D721Med (cell line): ENCODE data around the gene SYNCRIP.
"Not testable (repeated sequence)": the region's sequence is repeated elsewhere in the genome, so short reads cannot be mapped to it uniquely, and the experiment has no call there.

Source experiments
- DNase-seq: peaks from one replicate; pipeline ENCODE4 v3.0.0; 2011; ENCODE audit warnings: low spot score; ENCODE audit not compliant: insufficient read length
- FAIRE-seq: peaks from 2 replicates; lab custom pipeline; 2011; peaks lifted over from hg19 to GRCh38; lab: Jason Lieb, UNC
- CTCF ChIP-seq: IDR thresholded peaks from 2 replicates; pipeline ENCODE4 v1.5.1; 2012; ENCODE audit warnings: mild to moderate bottlenecking, control low read depth; ENCODE audit not compliant: insufficient read depth; ENCODE audit errors: missing control alignments

SYNCRIP gene

DNA sequence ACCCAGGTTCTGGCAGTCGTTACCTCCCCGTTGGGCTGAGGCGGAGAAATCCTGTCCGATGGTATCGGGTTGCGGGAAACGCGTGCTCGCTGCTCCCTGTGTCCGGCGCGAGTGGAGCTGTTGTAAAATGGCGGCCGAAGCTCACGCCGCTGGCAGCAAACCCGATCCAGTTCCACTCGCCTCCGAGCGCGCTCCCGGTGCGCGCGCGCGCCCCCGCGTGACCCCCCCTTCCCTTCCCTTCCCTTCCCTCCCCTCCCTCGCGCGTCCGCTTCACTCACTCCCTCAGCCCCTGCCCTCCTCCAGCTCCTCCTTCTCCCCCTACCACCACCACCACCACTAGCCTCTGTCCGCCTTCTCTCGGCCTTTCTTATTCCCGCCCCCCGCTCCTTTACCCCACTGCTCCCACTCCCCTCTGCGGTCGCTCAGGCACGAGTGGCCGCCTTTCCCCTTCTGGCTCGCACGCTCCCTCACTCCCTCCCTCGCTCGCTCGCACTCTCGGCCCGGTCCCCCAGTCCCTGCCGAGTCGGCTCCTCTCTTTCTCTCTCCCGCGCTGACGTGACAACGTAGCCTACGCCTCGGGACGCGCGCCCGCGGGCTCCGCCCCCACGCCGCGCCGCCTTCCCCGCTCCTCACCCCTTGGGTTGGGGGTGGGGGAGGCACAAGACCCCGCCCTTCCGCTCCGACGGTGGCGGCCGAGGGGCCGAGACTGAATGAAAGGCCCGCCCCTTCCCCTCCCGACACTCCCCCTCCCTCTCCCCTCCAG, at the start of gene SYNCRIP:
Gene SYNCRIP (minus strand): TSS at position 113 of the 763 bp plus-strand sequence. CDS start 1,447 bp downstream, outside the sequence.
- no peak for DNase-seq
- TF ChIP-seq CTCF = no peak
- FAIRE-seq = no peak

DNA sequence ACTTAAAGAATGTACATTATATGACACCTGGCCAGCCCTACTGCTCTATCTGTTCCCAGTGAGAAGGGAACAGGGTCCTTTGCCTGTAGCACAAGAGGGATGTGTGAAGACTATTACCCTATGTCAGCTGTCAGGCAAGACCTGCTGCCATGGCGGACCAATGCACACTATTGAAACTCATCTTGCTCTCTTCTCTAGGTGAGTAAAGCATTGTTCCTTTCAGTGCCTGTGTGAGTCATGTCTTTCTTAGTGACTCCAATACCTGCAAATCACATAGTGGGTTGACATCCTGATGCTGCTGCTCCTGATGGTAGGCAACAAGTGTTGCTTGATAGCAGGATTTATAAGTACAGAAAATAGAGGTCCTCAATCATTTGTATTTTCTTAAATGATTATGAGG, 48.8 kb upstream of the SYNCRIP start:
- no peak for FAIRE-seq
- DNase-seq = no peak
- TF ChIP-seq CTCF = no peak

- no peak for FAIRE-seq
- TF ChIP-seq CTCF = no peak
- DNase-seq = no peak
Measured at GRCh38 chr6:85690071-85690470, 47.4 kb upstream of the SYNCRIP start.

GRCh38 chr6:85685713-85686112, 43.0 kb upstream of the SYNCRIP start:
- DNase-seq = no peak
- no peak for TF ChIP-seq CTCF
- no peak for FAIRE-seq

GRCh38 chr6:85684809-85685171, 42.1 kb upstream of the SYNCRIP start:
- FAIRE-seq (no peak), DNase-seq (no peak)
- TF ChIP-seq CTCF = no peak

DNA sequence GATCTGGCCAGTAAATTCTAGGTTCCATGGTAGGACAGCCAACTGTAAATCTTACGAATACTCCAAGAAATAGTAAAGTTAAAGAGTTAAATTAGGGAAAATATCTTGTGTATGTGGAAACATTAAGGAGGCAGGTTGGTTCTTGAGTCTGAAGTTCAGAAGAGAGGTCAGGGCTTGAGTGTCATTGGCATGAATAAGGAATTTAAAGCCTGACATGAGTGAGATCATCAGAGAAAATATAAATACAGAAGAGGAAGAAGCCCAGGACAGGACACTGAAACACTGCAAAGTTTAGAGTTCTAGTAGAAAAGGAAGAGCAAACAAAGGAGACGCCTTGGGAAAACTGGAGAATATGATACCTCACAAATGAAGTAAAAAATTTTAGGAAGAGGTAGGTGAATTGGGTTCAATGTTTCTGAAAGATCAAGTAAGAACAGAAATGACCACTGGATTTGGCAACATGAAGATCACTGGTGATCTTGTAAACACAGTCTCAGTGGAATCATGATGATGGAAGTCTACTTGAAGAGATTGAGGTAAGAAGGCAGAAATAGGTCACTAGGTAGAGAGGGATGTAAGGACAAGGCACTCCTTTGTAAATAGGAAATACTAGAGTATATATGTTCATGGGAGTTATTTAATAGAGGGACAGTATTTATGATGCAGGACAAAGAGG, 41.6 kb upstream of the SYNCRIP start:
- TF ChIP-seq CTCF = no peak
- FAIRE-seq = no peak
- DNase-seq = no peak

GRCh38 chr6:85681899-85682298, 39.2 kb upstream of the SYNCRIP start:
- DNase-seq, FAIRE-seq: not testable (repeated sequence)
